ENCODE data around the gene SEC24D.
"Not testable (repeated sequence)": the region's sequence is repeated elsewhere in the genome, so short reads cannot be mapped to it uniquely, and the experiment has no call there.

Gene SEC24D

DNA sequence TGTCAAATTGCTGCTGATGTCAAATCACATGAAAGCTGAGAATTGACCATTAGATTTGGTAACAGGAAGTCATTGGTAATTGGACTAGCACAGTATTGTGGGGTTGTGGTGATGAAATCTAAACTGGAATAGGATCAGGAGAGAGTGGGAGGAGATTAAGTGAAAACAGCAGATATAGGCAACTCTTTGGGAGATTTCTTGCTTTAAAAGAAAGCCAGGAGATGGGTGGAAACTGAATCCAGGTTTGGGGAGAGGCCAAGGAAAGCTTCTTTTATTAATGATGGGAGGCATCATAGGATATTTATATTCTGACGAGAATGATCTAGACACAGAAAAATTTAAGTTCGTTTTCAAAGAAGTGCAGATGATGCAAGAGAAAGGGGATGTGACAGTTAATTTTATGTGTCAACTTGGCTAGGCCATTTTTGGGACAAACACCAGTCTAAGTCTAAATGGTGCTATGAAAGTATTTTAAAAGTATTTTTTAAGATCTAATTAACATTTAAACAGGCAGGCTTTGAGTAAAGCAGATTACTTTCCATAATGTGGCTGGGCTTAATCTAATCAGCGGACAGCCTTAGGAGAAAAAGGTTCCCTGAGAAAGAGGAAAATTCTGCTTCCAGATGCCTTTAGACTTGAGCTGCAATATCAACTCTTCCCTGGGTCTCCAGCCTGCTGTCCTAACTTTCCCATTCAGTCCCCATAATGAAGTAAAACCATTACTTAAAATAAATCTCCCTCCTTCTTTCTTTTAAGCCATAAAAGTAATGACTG, 24.7 kb downstream of the SEC24D start:
- no peak for DNase-seq

DNA sequence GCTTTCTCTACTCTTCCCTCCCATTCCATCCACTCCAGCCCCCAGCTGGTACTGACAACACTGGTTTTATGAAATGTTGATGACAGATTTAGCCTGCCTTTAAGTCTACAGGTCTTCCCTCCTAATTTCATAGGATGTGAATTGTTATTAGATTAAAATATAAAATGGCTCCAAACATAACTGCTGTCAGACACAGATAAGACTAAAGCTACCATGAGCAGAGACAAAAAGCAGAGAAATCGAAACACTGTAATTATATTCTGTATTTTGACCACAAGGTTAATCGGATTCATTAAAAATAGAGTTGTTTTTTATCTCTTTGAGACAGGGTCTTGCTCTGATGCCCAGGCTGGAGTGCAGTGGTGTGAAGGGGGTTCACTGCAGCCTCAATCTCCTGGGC, 28.3 kb downstream of the SEC24D start:
- DNase-seq, result no peak

DNA sequence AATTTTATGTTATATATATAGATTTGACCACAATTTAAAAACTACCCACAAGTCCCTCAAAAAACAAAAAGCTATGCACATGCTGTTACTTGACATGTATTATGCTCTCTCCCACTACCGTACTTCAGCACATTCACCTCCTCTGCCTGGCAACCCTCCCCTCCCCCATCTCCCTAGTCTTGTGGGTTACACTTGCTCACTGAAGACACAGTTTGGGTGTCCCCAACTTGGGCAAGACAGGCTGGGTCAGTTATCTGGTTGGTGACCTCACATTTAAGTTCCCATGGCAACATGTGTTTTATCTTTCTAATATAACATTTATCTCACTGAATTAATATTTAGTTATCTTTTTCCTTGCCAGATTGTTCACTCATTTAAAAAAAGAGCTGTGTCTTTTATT, 32.7 kb downstream of the SEC24D start:
- DNase-seq, result no peak

DNA sequence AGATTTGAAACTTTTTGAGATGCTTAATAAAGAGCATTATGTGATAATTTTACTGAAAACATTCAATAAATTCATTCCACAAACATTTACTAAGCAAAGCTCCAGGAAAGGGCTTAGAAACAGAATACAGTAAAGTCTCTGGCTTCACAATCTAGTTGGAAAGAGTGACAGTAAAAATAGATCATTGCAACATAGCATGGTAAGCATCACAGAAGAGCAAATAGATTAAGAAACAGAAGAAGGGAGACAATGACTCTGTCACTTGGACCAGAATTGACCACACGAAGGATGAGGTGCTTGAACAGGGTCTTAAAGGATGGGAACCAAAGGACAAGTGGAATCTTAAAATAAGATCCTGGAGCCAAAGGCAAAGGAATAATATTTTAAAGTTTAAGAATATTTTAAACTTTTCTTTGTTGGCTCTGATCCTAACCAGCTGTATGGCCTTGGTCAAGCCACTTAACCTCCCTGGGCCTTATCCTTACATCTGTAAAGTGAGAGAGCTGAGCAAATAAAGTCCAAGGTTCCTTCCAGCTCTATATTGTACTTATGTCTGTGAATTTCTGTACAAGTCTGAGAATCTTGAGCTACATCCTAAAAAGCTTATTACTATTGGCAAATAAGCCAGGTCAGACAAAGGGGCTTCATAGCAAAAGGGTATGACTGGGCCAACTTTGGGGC, 33.9 kb downstream of the SEC24D start:
- DNase-seq, result no peak

DNA sequence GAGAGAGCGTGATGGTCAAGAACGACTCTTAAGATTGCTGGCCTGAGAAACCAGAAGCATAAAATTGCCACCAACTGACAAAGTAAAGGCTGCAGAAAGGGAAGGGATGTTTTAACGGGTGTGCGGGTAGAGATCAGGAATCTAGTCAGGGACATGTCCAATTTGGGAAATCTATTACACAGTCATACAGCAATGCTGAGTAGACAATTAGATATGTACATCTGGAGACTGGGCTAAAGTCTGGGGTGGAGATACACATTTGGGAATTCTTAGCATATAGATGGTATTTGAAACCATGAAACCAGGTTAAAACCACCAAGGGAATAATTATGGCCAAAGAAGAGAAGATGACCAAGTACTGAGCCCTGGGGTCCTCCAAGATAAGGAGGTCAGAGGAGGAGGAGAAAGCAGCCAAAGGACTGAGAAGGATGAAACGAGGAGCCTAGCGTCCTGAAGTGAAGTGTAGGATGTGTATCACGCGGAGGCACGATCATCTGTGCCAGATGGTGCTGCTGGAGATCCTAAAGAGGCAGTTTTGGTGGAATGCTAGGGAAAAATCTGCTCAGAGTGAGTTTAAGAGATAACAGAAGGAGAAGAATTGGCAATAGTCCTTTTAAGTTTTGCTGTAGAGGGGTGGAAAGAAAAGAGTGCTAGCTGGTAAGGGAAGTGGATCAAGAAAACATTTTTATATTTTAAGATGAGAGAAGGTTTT, 36.5 kb downstream of the SEC24D start:
- no peak for DNase-seq

DNA sequence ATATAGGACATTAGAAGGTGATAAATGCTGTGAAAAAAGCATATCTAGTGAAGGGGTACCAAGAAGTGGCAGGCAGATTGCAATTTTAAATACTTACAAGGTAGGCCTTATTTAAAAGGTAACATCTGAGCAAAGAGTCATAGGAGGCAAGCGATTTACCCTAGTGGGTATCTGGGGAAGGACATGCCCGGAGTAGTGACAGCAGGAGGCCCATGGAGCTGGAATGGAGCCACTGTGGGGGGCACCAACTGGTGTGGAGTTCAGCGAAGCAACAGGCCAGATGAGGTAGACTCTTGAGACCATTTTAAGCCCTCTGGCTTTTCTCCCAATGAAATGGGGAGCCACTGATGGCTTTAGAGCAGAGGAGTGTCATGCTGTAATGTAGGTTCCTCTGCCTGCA, 37.3 kb downstream of the SEC24D start:
- no peak for DNase-seq

DNA sequence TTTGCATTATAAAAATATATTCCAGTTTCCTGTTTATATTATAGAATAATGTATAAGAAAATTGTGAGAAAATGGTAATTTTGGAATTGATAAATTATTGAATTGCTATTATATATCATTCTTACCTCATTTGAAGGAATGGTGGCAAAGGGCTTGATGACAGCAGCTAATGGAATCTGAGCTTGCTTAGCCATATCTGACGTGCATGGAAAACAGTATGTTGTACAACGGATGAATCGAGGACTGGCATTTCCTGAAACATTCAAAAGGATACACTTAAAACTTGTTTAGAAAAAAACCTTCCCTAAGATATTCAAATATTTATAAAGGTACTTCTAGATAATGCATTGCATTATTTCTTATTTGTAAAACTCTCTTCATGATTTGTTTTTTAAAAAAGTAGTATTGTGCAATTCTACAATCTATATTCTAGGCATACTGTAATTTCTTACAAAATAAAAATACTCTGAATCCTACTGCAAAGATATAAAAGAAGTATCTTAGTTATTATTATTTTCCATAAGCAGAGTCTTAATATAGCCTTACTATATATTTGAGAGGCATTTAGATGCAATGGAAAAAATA, 38.3 kb downstream of the SEC24D start:
- DNase-seq, result no peak

DNA sequence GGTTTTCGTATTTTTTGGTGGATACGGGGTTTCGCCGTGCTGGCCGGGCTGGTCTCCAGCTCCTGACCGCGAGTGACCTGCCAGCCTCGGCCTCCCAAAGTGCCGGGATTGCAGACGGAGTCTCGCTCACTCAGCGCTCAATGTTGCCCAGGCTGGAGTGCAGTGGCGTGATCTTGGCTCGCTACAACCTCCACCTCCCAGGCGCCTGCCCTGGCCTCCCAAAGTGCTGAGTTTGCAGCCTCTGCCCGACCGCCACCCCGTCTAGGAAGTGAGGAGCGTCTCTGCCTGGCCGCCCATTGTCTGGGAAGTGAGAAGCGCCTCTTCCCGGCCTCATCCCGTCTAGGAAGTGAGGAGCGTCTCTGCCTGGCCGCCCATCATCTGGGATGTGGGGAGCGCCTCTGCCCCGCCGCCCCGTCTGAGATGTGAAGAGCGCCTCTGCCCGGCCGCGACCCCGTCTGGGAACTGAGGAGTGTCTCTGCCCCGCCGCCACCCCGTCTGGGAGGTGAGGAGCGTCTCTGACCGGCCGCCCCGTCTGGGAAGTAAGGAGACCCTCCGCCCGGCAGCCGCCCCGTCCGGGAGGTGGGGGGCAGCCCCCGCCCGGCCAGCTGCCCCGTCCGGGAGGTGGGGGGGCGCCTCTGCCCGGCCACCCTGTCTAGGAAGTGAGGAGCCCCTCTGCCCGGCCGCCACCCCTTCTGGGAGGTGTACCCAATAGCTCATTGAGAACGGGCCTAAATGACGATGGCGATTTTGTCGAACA, 44.1 kb downstream of the SEC24D start:
- DNase-seq, result not testable (repeated sequence)

DNA sequence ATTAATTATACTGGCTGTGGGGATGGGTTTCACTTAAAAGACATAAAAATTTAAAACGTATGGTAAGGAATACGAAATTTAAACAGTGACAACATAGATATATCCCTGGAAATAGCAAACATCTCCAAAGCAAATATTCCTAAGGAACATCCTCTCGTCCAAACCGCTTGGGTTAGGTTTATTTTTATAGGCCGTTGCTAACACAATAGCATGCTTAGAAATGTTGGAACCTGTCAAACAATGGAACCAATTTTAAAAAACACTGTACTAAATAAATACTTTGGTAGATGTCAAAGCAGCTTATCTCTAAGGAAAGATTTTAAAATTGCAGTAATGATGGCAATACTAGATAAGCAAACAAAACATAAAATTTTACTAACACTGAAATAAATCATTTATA, 45.4 kb downstream of the SEC24D start:
- no peak for DNase-seq

DNA sequence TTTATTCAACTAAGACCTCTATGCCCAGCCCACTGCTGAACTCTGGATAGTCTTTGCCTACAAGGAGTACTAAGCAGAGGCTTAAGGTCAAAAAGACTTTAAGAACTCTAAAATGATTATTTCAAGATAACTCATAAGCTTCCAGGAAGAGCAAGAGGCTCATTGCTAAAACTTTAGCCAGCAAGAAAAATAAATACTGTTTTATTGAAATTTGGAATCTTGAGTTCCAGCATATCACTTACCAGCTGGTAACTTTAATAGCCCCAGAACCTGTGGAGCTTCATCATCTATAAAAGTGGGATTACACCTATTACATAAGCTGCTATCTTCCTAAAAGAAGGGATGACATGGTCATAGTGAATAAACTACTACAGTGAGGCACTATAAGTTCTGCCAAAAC, 47.0 kb downstream of the SEC24D start:
- no peak for DNase-seq

DNA sequence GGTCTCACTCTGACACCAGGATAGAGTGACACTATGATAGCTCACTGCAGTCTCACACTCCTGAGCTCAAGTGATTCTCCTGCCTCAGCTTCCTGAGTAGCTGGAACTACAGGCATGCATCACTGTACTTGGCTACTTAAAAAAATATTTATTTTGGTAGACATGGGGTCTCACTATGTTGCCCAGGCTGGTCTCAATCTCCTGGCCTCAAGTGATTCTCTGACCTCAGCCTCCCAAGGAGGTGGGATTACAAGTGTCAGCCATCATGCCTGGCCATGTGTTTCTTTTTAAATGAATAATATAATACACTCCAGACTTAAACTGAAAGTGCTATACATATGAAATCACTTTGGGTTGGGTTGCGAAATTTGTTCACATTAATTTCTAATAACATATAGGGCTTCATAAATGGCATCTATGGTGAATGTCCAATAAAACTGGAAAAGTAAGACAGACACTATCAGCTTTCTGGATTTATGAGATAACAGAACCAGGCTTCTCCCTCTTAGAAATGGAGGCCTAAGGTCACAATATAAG, 48.0 kb downstream of the SEC24D start:
- DNase-seq, result no peak

DNA sequence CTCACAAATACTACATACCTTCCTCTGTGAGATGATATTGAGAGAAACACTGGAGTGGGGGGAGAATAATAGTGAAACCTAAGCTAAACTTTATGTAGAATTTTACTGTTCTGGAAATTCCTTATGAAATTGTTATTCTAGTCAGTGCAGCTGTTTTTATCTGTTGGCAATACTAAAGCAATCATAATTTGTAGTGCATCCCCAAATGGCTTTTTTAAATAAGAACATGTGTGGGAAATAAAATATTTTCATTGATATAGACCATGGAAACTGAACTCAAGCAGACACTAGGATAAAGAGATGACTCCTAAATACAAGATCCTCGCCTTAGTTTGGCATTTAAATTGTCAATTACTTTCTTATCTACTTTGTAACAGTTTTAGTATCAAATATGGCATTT, 51.1 kb downstream of the SEC24D start:
- no peak for DNase-seq

DNA sequence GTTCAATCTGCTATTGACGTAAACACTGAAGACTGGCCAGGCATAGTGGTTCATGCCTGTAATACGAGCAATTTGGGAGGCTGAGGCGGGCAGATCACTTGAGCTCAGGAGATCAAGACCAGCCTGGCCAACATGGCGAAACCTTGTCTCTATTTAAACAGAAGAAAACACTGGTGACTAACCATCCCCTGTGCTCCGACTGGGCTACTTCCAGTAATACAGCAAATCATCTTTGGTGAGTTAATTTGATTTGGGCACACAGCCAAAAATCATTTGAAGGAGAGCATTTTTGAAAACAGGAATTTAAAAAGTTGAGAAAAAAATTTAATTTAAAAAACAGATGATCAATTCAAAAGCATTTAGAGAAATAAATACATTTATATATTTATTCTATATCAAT, 52.0 kb downstream of the SEC24D start:
- DNase-seq, result no peak

DNA sequence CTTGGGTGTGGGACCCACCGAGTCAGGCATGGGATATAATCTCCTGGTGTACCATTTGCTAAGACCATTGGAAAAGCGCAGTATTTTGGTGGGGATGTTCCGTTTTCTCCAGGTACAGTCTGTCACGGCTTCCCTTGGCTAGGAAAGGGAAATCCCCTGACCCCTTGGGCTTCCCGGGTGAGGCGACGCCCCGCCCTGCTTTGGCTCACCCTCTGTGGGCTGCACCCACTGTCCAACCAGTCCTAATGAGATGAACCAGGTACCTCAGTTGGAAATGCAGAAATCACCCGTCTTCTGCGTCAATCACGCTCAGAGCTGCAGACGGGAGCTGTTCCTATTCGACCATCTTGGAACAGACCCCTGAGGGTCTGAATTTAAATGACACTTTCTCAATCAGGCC, 53.0 kb downstream of the SEC24D start:
- DNase-seq, result not testable (repeated sequence)

DNA sequence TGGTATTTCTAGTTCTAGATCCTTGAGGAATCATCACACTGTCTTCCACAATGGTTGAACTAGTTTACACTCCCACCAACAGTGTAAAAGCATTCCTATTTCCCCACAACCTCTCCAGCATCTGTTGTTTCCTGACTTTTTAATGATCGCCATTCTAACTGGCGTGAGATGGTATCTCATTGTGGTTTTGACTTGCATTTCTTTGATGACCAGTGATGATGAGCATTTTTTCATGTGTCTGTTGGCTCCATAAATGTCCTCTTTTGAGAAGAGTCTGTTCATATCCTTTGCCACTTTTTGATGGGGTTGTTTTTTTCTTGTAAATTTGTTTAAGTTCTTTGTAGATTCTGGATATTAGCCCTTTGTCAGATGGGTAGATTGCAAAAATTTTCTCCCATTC, 58.3 kb downstream of the SEC24D start:
- not testable (repeated sequence) for DNase-seq

DNA sequence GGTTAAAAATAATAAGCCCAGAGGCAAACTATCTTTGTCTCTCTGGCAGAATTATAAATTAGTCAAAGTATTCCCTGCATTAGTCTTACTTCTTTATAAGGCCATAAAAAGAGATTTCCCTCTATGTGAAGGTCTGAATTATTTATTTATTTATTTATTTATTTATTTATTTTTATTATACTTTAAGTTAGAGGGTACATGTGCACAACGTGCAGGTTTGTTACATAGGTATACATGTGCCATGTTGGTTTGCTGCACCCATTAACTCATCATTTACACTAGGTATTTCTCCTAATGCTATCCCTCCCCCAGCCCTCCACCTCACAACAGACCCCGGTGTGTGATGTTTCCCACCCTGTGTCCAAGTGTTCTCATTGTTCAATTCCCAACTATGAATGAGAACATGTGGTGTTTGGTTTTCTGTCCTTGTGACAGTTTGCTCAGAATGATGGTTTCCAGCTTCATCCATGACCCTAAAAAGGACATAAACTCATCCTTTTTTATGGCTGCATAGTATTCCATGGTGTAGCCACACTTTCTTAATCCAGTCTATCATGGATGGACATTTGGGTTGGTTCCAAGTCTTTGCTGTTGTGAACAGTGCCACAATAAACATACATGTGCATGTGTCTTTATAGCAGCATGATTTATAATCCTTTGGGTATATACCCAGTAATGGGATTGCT, 58.8 kb downstream of the SEC24D start:
- DNase-seq, result not testable (repeated sequence)

DNA sequence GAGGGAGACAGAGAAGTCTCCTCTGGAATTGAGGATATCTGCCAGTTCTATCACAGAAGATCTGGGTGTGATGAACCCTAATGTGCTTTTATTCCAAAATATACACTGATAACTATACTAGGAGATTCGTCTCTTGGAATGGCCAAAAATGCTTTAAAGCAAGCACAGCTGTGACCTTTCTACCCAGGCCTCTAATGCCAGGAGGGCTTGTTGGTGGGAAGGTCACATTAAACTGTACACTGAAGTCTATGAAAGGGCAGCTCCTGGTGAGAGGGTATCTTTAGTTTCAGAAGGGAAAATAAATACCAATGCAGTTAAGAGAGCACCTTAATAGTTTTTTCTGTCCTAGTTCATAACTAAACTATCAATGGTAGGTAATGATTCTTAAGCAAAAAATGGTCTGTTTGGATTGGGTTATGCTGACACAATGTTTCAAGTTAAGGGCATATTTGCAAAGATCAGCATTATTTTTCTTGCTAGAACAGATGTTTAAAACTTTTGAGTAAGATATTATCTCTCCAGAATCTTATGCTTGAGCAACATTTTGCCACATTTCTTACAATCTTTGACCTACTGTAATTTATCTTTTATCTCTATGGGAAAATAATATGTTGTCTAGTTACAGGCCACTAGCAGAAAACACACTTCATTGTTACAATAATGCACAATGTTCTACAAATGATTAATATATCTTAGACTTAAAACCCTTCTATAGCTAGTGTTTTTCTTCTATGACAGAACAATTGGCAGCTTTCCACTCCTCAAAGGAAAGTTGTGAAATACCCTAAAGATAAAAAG, 59.6 kb downstream of the SEC24D start:
- DNase-seq, result no peak

DNA sequence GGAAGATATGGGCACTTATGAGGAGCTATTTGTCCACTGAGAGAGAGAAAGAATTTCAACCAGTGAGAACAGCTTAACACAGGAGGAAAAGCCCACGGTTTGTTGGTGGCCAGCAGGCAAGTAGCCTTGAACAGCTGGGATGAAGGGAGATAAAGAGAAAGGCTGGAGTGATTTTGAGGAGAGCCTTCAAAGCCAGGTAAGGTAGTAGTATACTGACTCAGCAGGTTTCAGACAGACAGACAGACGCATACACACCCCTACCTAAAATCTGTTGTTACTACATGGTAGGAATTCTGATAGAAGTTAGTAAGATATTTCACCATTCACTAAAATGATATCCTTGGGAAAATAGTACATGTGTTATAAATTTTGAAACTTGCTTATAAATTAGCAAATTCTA, 60.5 kb downstream of the SEC24D start:
- DNase-seq, result no peak

DNA sequence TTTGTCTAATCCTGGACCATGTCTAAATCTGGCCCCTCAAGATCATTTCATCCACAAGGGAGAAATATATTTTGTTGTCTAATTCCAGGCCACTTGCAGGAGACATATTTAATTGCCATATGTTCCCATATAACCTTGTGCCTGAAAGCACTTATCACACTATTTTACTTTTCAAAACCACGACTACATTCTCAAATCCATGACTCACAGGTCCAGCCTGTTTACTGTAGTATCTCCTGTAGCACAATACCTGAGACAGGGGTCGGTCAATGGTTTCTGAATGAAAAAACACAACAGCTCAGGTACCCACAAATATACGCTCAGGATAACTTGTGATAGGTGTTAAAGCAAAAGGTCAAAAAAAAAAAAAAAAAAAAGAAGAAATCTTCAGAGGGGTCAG, 60.9 kb downstream of the SEC24D start:
- DNase-seq, result no peak

DNA sequence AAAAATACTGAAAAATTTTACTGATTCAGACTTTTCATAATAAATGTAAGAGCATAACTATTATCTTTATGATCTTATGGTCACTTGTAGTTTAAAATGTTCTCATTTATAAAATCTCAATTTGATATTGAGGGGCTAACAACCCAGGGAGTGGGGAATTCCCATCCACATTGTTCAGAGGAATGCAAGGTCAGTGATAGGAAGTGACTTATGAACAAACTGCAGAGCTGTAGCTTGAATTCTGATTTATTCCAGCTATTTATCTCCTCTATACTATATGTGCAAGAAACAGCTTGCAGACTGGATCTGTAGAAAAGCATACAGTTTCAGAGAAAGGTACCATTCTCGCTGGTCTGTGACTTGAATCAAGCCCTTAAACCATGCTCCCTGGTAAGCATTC, 61.6 kb downstream of the SEC24D start:
- no peak for DNase-seq

DNA sequence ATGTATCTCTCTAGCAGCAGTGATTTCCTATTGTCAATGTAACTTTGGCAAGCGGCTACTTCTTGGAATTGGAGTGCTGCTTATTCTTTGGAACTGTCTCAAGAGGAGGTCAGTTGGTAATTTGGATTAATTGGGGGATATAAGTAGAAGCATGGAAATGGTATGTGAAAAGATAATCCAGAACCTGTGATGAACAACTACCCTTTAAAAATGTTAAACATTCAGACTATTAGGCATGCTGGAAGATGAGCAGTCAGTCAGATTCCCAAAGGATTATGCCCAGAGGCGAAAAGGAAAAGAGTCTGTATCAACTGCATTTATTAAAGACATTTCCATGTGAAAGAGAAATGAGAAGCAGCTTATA, 62.5 kb downstream of the SEC24D start:
- DNase-seq, result no peak
